ENCODE data around the gene GALNT18.
"Not testable (repeated sequence)": the region's sequence is repeated elsewhere in the genome, so short reads cannot be mapped to it uniquely, and the experiment has no call there.

The GALNT18 gene

GRCh38 chr11:11458001-11458400, 163.8 kb downstream of the GALNT18 start:
- no peak for DNase-seq (ENCODE audit: low read depth)

GRCh38 chr11:11456866-11457265, 164.9 kb downstream of the GALNT18 start:
- no peak for DNase-seq (ENCODE audit: low read depth)

- no peak for DNase-seq (ENCODE audit: low read depth)
Observed at GRCh38 chr11:11454671-11455223, 167.1 kb downstream of the GALNT18 start.

GRCh38 chr11:11451501-11452005, 170.3 kb downstream of the GALNT18 start:
- DNase-seq (ENCODE audit: low read depth): no peak

GRCh38 chr11:11450744-11451362, 171.0 kb downstream of the GALNT18 start:
- no peak for DNase-seq (ENCODE audit: low read depth)

- DNase-seq (ENCODE audit: low read depth): no peak
Observed at GRCh38 chr11:11449327-11449726, 172.5 kb downstream of the GALNT18 start.

GRCh38 chr11:11448626-11449025, 173.2 kb downstream of the GALNT18 start:
- DNase-seq (ENCODE audit: low read depth): no peak

GRCh38 chr11:11447601-11448000, 174.2 kb downstream of the GALNT18 start:
- DNase-seq (ENCODE audit: low read depth): not testable (repeated sequence)

- no peak for DNase-seq (ENCODE audit: low read depth)
Observed at GRCh38 chr11:11446967-11447366, 174.8 kb downstream of the GALNT18 start.

GRCh38 chr11:11446564-11446963, 175.2 kb downstream of the GALNT18 start:
- no peak for DNase-seq (ENCODE audit: low read depth)

- DNase-seq (ENCODE audit: low read depth): no peak
Observed at GRCh38 chr11:11445441-11446185, 176.2 kb downstream of the GALNT18 start.

GRCh38 chr11:11444804-11445131, 177.0 kb downstream of the GALNT18 start:
- DNase-seq (ENCODE audit: low read depth): no peak

GRCh38 chr11:11444027-11444803, 177.6 kb downstream of the GALNT18 start:
- no peak for DNase-seq (ENCODE audit: low read depth)

GRCh38 chr11:11442791-11443190, 179.0 kb downstream of the GALNT18 start:
- no peak for DNase-seq (ENCODE audit: low read depth)

- DNase-seq (ENCODE audit: low read depth): no peak
Observed at GRCh38 chr11:11441516-11441915, 180.3 kb downstream of the GALNT18 start.

- DNase-seq (ENCODE audit: low read depth): no peak
Observed at GRCh38 chr11:11441091-11441490, 180.7 kb downstream of the GALNT18 start.

GRCh38 chr11:11440144-11440543, 181.7 kb downstream of the GALNT18 start:
- no peak for DNase-seq (ENCODE audit: low read depth)

GRCh38 chr11:11439591-11439990, 182.2 kb downstream of the GALNT18 start:
- DNase-seq (ENCODE audit: low read depth): no peak

- no peak for DNase-seq (ENCODE audit: low read depth)
Observed at GRCh38 chr11:11436715-11437313, 185.0 kb downstream of the GALNT18 start.

GRCh38 chr11:11435635-11436034, 186.2 kb downstream of the GALNT18 start:
- DNase-seq (ENCODE audit: low read depth): no peak

GRCh38 chr11:11433960-11434359, 187.8 kb downstream of the GALNT18 start:
- no peak for DNase-seq (ENCODE audit: low read depth)

Measured in GM04504 (cell line).